Vagina (tissue), 2 donors: ENCODE data around the gene TTLL13. TPM values are rescaled to one million over a fixed set of nuclear protein-coding genes. Genes with fewer than 3 reads are reported as not detected.
"Not testable (repeated sequence)": the region's sequence is repeated elsewhere in the genome, so short reads cannot be mapped to it uniquely, and the experiment has no call there.

Experiments used
- DNase-seq, 2 donors: peaks; one replicate each; pipeline ENCODE4 v3.0.0-alpha.2; 2017; ENCODE audit errors: extremely low spot score in 2 of 2
- H3K27ac ChIP-seq: fragments of 200-600 bp; sonication (generic); one replicate; pipeline ENCODE4 v1.5.1; 2019
- H3K27me3 ChIP-seq: fragments of 200-600 bp; sonication (generic); one replicate; pipeline ENCODE4 v1.5.1; 2019
- H3K36me3 ChIP-seq, 2 donors: fragments of 200-600 bp; sonication (generic); one replicate each; pipeline ENCODE4 v1.5.1; 2017 to 2019
- H3K4me1 ChIP-seq: fragments of 200-600 bp; sonication (generic); one replicate; pipeline ENCODE4 v1.5.1; 2019
- H3K4me3 ChIP-seq, 2 donors: fragments of 200-600 bp; sonication (generic); 1 replicate in 1 of 2; 2 replicates in 1 of 2; pipeline ENCODE4 v1.5.1; 2016 to 2019
- H3K9me3 ChIP-seq: fragments of 200-600 bp; sonication (generic); one replicate; pipeline ENCODE4 v1.5.1; 2019
- POLR2A ChIP-seq, 2 donors: fragments of 450-650 bp; IDR thresholded peaks; one replicate each; pipeline ENCODE4 v1.6.1; 2017; ENCODE audit warnings: antibody characterized with exemption in 2 of 2, mild to moderate bottlenecking in 2 of 2, moderate library complexity in 2 of 2
- POLR2AphosphoS5 ChIP-seq, 2 donors: sonication (generic); formaldehyde crosslinking; IDR thresholded peaks; one replicate each; pipeline ENCODE4 v1.9.0; 2017; ENCODE audit warnings: antibody characterized with exemption in 2 of 2, mild to moderate bottlenecking in 2 of 2, low read depth in 1 of 2; ENCODE audit not compliant: insufficient read depth in 1 of 2
- intact Hi-C: fragments of 100-400 bp; cut with DNase I; formaldehyde crosslinking; loops from one replicate; pipeline ENCODE4 v1.15.1; 2023
- total RNA-seq: library from RNA; depleted of rRNA; stranded (reverse); fragments of >200 nt; gene quantifications from one replicate; pipeline ENCODE4 v1.2.3, GENCODE V29; 2016
- TF ChIP-seq, protein P1 (sequence below), 3 experiments: fragments of 450-650 bp in 2 of 3; fragments of 200-600 bp in 1 of 3; sonication (generic) in 1 of 3; IDR thresholded peaks; one replicate each; pipeline ENCODE4 v1.5.1; 2017 to 2019; ENCODE audit warnings: antibody characterized with exemption in 3 of 3, mild to moderate bottlenecking in 2 of 3, moderate library complexity in 2 of 3

TTLL13 gene
- total RNA-seq, 1 donor from 2014 or later = not detected

- no peaks in the 10 kb centered on the region for H3K9me3 ChIP-seq
- H3K27me3 ChIP-seq = no peaks in the 10 kb centered on the region
- intact Hi-C loops = no loop called here
- H3K27ac ChIP-seq = peak overlapping the region; percentile 61
- H3K36me3 ChIP-seq = no peaks in the 10 kb centered on the region
- no peak for DNase-seq
- H3K4me3 ChIP-seq = no peak overlapping the region
- TF ChIP-seq POLR2AphosphoS5 (IDR thresholded peaks at IDR 0.05; ENCODE audit: insufficient read depth in 1 of 2, low read depth in 1 of 2) (no peak), POLR2A (IDR thresholded peaks at IDR 0.05) (no peak)
- TF ChIP-seq, protein P1, sequence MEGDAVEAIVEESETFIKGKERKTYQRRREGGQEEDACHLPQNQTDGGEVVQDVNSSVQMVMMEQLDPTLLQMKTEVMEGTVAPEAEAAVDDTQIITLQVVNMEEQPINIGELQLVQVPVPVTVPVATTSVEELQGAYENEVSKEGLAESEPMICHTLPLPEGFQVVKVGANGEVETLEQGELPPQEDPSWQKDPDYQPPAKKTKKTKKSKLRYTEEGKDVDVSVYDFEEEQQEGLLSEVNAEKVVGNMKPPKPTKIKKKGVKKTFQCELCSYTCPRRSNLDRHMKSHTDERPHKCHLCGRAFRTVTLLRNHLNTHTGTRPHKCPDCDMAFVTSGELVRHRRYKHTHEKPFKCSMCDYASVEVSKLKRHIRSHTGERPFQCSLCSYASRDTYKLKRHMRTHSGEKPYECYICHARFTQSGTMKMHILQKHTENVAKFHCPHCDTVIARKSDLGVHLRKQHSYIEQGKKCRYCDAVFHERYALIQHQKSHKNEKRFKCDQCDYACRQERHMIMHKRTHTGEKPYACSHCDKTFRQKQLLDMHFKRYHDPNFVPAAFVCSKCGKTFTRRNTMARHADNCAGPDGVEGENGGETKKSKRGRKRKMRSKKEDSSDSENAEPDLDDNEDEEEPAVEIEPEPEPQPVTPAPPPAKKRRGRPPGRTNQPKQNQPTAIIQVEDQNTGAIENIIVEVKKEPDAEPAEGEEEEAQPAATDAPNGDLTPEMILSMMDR (IDR thresholded peaks at IDR 0.05) = no peak
- H3K4me1 ChIP-seq = peaks cover 16% of the 10 kb centered on the region
These were observed 51.2 kb downstream of the TTLL13 start for GRCh38 chr15:90300541-90300940.

GRCh38 chr15:90300988-90301706 lies 51.8 kb downstream of the TTLL13 start:
- peaks cover 18% of the 10 kb centered on the region for H3K4me1 ChIP-seq
- no peak overlapping the region for H3K4me3 ChIP-seq
- H3K27me3 ChIP-seq = no peaks in the 10 kb centered on the region
- intact Hi-C loops = no loop called here
- TF ChIP-seq POLR2AphosphoS5 (IDR thresholded peaks at IDR 0.05; ENCODE audit: insufficient read depth in 1 of 2, low read depth in 1 of 2) = no peak
- TF ChIP-seq, protein P1 (IDR thresholded peaks at IDR 0.05) = peak in 1 of 3 experiments; percentile 62
- no peak for DNase-seq
- no peaks in the 10 kb centered on the region for H3K9me3 ChIP-seq
- H3K27ac ChIP-seq = peak overlapping the region; percentile 61
- H3K36me3 ChIP-seq = no peaks in the 10 kb centered on the region

- H3K36me3 ChIP-seq = no peaks in the 10 kb centered on the region
These were observed 52.4 kb downstream of the TTLL13 start for GRCh38 chr15:90301707-90302300.

DNA sequence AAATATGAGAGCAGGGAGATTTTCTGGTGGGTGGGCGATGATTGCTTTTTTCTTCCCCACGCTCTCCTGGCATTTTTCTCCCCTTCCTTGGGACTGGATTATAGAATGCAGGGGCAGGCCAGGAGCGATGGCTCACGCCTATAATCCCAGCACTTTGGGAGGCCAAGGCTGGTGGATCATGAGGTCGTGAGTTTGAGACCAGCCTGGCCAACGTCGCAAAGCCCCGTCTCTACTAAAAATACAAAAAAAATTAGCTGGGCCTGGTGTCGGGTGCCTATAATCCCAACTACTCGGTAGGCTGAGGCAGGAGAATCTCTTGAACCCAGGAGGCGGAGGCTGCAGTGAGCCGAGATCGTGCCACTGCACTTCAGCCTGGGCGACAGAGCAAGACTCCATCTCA lies 56.0 kb downstream of the TTLL13 start:
- DNase-seq, intact Hi-C loops, H3K27ac ChIP-seq, H3K9me3 ChIP-seq, H3K27me3 ChIP-seq, H3K36me3 ChIP-seq, H3K4me3 ChIP-seq: not testable (repeated sequence)
- peaks cover 24% of the 10 kb centered on the region for H3K4me1 ChIP-seq

More at GRCh38 chr15:90301707-90302300, 52.4 kb downstream of the TTLL13 start:
- Histone ChIP-seq H3K27ac (peak overlapping the region; percentile 61), H3K27me3 (no peaks in the 10 kb centered on the region), H3K4me3 (no peak overlapping the region), H3K9me3 (no peaks in the 10 kb centered on the region), H3K4me1 (peaks cover 24% of the 10 kb centered on the region)
- DNase-seq = no peak
- intact Hi-C loops = no loop called here
- TF ChIP-seq POLR2A (IDR thresholded peaks at IDR 0.05) = no peak
- TF ChIP-seq POLR2AphosphoS5 (IDR thresholded peaks at IDR 0.05; ENCODE audit: insufficient read depth in 1 of 2, low read depth in 1 of 2) = no peak
- TF ChIP-seq, protein P1 (IDR thresholded peaks at IDR 0.05) = no peak

DNA sequence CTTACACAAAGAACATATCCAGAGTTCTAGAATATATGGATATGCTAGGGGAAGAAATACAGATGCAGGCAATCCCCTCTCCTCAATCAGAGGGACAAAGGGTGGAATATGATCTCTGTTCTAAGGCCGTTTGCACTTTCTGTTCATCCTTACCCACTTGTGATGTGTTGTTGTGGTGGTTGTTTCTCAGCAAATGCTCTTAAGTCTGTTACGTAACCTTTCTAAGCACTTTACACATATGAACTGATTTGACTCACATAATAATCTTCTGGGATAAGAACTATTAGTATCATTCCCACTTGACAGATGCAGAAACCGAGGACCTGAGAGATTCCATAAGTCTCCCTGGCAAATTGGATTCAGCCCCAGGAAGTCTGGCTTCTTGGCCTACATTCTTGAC lies 56.6 kb downstream of the TTLL13 start:
- no peak for DNase-seq
- Histone ChIP-seq H3K27ac (peak overlapping the region; percentile 23), H3K36me3 (no peaks in the 10 kb centered on the region), H3K4me1 (peaks cover 19% of the 10 kb centered on the region), H3K27me3 (no peaks in the 10 kb centered on the region), H3K9me3 (no peaks in the 10 kb centered on the region), H3K4me3 (no peak overlapping the region)
- intact Hi-C loops = no loop called here
- TF ChIP-seq, protein P1 (IDR thresholded peaks at IDR 0.05) = no peak
- TF ChIP-seq POLR2A (IDR thresholded peaks at IDR 0.05) (no peak), POLR2AphosphoS5 (IDR thresholded peaks at IDR 0.05; ENCODE audit: insufficient read depth in 1 of 2, low read depth in 1 of 2) (no peak)
